Tibial nerve (tissue), 4 donors: ENCODE measurements around the gene QRFP. TPM values are rescaled to one million over a fixed set of nuclear protein-coding genes. Genes with fewer than 3 reads are reported as not detected.

Source experiments
- DNase-seq, 2 donors: peaks; one replicate each; pipeline ENCODE4 v3.0.0-alpha.2; 2019; ENCODE audit warnings: low spot score in 2 of 2
- H3K27ac ChIP-seq, 4 donors: fragments of 200-600 bp; sonication (generic) in 3 of 4; one replicate each; pipeline ENCODE4 v1.5.1; 2017 to 2019; ENCODE audit warnings: mild to moderate bottlenecking in 1 of 4
- H3K27me3 ChIP-seq, 2 donors: fragments of 200-600 bp; sonication (generic) in 1 of 2; one replicate each; pipeline versions ENCODE4 v1.5.1 to v1.6.0; 2017 to 2019
- H3K36me3 ChIP-seq, 3 donors: fragments of 200-600 bp; sonication (generic); one replicate each; pipeline ENCODE4 v1.5.1; 2018 to 2019
- H3K4me1 ChIP-seq, 4 donors: fragments of 200-600 bp; sonication (generic) in 3 of 4; one replicate each; pipeline ENCODE4 v1.5.1; 2017 to 2019
- H3K4me3 ChIP-seq, 4 donors: fragments of 200-600 bp; sonication (generic) in 3 of 4; one replicate each; pipeline ENCODE4 v1.5.1; 2017 to 2019; ENCODE audit warnings: mild to moderate bottlenecking in 1 of 4, moderate library complexity in 1 of 4
- H3K9me3 ChIP-seq, 4 donors: fragments of 200-600 bp; sonication (generic) in 3 of 4; one replicate each; pipeline ENCODE4 v1.5.1; 2017 to 2019
- EP300 ChIP-seq, 2 donors: sonication (generic); formaldehyde crosslinking; IDR thresholded peaks; one replicate each; pipeline ENCODE4 v1.6.1; 2017; ENCODE audit warnings: antibody characterized with exemption in 2 of 2, mild to moderate bottlenecking in 1 of 2
- POLR2A ChIP-seq, 2 donors: fragments of 450-650 bp; IDR thresholded peaks; one replicate each; pipeline ENCODE4 v1.6.1; 2017; ENCODE audit warnings: antibody characterized with exemption in 2 of 2, mild to moderate bottlenecking in 2 of 2, moderate library complexity in 2 of 2
- WGBS, 2 donors: methylation state at CpG; one replicate each; pipeline ENCODE4 v1.1.5; 2018; 5-methylcytosine and 5-hydroxymethylcytosine counted together
- total RNA-seq, 4 donors: library from RNA; depleted of rRNA; stranded (reverse); fragments of >200 nt; gene quantifications; one replicate each; pipeline ENCODE4 v1.1.0, GENCODE V29; 2016
- TF ChIP-seq, protein P1 (sequence below), 5 experiments: fragments of 200-600 bp in 3 of 5; fragments of 450-650 bp in 2 of 5; sonication (generic) in 3 of 5; IDR thresholded peaks; one replicate each; pipeline ENCODE4 v1.5.1; 2016 to 2019; ENCODE audit warnings: antibody characterized with exemption in 5 of 5, mild to moderate bottlenecking in 3 of 5, moderate library complexity in 2 of 5

QRFP gene
- total RNA-seq, 4 donors from 2014 or later, result not detected

DNA sequence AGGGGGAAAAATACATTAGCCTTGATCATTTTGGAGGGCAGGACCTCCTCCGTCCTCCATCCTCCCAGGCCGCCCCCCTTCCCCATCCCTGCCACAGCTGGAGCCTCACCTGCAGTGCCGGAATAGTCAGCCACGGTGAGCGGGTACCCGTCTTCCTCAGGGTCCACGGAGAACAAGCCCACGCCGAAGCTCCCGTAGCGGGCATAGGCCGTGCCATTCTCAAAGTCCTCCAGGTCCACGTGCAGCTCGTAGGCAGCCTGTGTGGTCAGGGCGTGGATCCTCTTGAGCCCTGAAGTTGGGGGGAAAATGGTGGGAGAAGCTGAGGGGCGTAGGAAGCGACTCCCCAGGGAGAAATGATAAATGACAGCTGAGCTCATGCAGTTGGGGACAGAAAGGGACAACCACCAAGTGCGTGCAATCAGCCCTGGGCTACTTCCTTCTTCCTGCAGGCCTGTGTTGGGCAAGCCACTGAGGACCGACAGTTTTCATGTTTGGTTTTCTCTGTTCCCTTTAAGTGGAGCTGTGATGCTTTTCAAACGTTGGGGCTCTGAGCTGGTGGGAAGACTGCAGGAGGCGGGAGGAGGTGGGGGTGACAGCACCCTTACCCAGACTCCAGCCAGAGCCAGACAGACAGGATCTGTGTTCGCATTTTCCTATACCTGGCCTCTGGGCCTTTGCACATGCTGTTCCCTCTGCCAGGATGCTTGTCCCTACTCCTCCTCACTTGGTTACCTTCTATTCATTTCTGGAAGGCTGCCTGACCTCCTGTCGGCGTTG, 8.7 kb upstream of the QRFP start:
- Histone ChIP-seq H3K27me3 (peaks cover 0 to 64% of the 10 kb centered on the region in 2 donors), H3K4me1 (no peaks in the 10 kb centered on the region)

DNA sequence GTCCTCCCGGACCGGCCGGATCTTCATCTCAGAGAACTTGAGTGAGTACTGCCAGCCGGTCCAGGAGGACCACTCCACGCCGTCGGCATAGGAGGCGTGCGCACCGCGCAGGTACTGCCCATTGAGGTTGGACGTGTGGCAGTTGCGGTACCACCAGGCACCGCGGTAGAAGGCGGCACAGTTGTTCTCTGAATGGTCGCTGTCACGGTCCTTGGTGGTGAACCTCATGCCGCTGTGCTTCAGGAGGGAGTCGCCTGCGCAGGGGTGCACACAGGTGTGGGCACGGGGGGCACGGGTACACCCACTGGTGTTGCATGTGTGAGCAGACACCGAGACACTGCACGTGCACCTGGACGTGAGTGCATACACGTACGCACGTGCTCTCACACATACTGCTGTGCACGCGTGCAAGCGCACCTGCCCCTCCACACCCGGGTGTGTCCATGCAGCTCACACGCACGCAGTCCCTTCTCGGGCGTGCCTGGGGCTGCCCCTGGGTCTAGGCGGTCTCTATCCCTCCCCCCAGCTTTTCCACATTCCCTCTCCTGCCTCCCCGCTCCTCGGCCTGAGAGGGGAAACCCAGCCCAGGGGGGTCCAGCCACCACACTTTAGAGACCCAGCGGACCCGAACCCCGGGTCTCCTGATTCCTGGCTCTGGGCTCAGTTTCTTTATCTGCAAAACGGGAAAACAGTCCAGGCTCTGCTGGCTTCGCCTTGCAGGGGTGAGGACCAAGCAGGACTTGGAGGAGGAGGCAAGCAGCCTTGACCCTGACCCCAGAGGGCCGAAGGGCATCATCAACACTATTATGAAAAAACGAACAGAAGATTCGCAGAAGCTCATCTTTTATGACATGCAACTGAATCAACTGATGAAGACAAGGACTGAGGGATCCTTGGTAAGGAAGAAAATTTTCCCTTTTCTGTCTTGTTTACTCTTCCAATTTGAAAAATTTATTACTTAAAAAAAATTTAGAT, 7.7 kb upstream of the QRFP start:
- Histone ChIP-seq H3K36me3 (no peaks in the 10 kb centered on the region), H3K4me3 (no peak overlapping the region), H3K27ac (no peak overlapping the region), H3K9me3 (no peaks in the 10 kb centered on the region), H3K27me3 (peaks cover 0 to 74% of the 10 kb centered on the region in 2 donors), H3K4me1 (no peaks in the 10 kb centered on the region)
- WGBS, 2 donors, result 83% methylated on average over 40 to 48 of the region's 48 CpGs
- DNase-seq, result no peak
- TF ChIP-seq, protein P1, sequence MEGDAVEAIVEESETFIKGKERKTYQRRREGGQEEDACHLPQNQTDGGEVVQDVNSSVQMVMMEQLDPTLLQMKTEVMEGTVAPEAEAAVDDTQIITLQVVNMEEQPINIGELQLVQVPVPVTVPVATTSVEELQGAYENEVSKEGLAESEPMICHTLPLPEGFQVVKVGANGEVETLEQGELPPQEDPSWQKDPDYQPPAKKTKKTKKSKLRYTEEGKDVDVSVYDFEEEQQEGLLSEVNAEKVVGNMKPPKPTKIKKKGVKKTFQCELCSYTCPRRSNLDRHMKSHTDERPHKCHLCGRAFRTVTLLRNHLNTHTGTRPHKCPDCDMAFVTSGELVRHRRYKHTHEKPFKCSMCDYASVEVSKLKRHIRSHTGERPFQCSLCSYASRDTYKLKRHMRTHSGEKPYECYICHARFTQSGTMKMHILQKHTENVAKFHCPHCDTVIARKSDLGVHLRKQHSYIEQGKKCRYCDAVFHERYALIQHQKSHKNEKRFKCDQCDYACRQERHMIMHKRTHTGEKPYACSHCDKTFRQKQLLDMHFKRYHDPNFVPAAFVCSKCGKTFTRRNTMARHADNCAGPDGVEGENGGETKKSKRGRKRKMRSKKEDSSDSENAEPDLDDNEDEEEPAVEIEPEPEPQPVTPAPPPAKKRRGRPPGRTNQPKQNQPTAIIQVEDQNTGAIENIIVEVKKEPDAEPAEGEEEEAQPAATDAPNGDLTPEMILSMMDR (IDR thresholded peaks at IDR 0.05), result no peak
- TF ChIP-seq POLR2A (IDR thresholded peaks at IDR 0.05) (no peak), EP300 (IDR thresholded peaks at IDR 0.05) (no peak)

More for the DNA sequence above, 8.7 kb upstream of the QRFP start:
- H3K4me3 ChIP-seq, result no peak overlapping the region
- no peaks in the 10 kb centered on the region for H3K9me3 ChIP-seq
- no peaks in the 10 kb centered on the region for H3K36me3 ChIP-seq
- DNase-seq, result no peak
- TF ChIP-seq POLR2A (IDR thresholded peaks at IDR 0.05), result no peak
- TF ChIP-seq EP300 (IDR thresholded peaks at IDR 0.05), result no peak
- TF ChIP-seq, protein P1 (IDR thresholded peaks at IDR 0.05), result no peak
- H3K27ac ChIP-seq, result no peak overlapping the region
- 88 to 90% methylated on average over 24 of the region's 24 CpGs for WGBS, 2 donors

DNA sequence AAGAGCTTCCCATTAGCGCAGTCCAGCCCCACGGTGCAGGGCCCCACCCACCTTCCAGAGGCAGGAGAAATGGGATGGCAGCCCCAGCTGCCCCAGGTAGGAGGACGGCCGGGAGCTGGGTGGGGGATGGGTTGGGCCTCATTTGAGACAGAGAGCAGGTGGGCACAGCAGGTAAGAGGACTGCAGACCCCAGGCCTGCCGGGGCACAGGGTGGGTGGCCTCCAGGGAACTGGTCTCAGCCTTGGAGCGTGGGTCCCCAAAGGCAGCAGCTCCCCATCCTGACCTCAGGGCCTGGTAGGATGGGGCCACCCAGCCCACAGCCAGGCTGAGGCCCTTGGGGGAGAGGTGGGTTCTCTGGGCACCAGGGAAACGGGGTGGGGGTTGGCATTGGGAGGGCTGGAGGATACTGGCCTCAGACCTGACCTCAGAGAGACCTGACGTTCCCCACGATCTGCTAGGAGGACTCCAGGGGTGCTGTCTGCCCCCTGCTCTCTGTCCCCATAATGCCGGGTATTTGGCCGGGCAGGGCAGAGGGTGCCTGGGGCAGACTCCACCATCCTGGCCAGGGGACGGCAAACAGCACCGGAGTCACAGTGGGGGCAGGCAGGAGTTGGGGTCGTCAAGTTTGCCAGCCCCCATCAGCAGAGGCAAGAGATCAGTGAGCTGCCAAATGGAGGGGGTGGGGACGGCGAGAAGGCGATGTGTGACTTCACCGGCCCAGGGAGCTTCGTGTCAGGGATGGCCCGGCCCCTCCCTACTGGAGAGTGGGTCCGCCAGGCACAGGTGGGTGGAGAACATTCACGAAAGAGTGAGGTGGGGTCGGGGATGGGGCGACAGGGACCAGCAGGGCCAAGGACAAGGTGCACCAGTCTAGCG, 6.8 kb upstream of the QRFP start:
- H3K4me1 ChIP-seq, result no peaks in the 10 kb centered on the region
- no peak for TF ChIP-seq EP300 (IDR thresholded peaks at IDR 0.05)
- TF ChIP-seq, protein P1 (IDR thresholded peaks at IDR 0.05), result no peak
- TF ChIP-seq POLR2A (IDR thresholded peaks at IDR 0.05), result no peak
- no peak for DNase-seq
- H3K36me3 ChIP-seq, result no peaks in the 10 kb centered on the region
- WGBS, 2 donors, result 65 to 67% methylated on average over 10 to 22 of the region's 25 CpGs
- H3K27me3 ChIP-seq, result peaks cover 0 to 79% of the 10 kb centered on the region in 2 donors
- no peak overlapping the region for H3K27ac ChIP-seq
- H3K4me3 ChIP-seq, result no peak overlapping the region
- no peaks in the 10 kb centered on the region for H3K9me3 ChIP-seq

DNA sequence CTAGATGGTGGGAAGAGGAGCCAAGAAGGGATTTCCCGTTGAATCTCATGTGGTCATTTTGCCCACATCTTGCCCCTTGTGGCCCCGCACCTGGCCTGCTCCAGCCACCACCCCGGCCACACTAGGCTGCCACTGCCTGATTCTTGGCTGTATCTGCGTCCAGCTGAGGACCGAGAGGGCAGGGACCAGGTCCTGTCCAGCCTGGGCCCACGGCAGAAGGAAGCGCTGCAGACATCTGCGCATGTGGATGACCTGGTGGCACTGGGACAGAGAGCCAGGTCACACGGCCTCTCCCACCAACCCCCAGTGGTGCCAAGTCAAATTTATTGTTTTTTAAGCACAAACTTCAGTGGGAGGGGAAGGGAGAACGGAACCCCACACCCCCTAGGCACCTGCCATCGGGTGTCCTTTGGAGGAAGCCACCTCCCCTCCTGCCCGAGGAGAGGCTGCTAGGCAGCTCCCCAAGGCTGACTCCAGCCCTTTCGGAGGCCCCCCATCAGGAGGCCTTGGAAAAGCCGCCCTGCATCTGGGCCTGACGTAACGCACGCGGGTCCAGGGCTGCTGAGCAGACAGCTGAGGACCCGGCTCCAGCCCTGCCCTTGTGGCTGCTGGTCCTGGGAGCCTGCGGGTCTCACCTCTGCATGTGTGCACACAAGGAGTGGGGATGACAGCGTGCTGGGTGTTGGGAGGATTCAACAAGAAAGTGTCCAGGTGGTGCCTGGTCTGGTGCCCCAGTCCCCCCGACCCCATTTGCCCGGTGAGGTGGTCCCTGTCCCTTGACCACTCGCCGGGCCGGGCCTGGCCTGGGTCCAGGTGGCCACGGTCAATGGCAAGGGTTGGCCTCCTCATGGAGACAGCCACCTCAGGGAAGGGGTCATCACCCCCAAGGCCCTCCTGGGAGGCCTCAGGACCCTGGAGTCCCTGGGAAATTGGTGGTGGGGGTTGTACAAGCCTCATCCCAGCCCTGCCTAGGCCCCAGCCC, 5.9 kb upstream of the QRFP start:
- TF ChIP-seq EP300 (IDR thresholded peaks at IDR 0.05) (no peak), POLR2A (IDR thresholded peaks at IDR 0.05) (no peak)
- TF ChIP-seq, protein P1 (IDR thresholded peaks at IDR 0.05), result no peak
- 73 to 76% methylated on average over 18 to 19 of the region's 27 CpGs for WGBS, 2 donors
- Histone ChIP-seq H3K27me3 (peaks cover 0 to 85% of the 10 kb centered on the region in 2 donors), H3K36me3 (no peaks in the 10 kb centered on the region), H3K4me3 (no peak overlapping the region), H3K27ac (no peak overlapping the region), H3K4me1 (no peaks in the 10 kb centered on the region), H3K9me3 (no peaks in the 10 kb centered on the region)
- DNase-seq, result no peak
